ENCODE data around the gene SAA1.
"Not testable (repeated sequence)": the region's sequence is repeated elsewhere in the genome, so short reads cannot be mapped to it uniquely, and the experiment has no call there.

The SAA1 gene
- 0 reads per million in 2 donors for total RNA-seq

DNA sequence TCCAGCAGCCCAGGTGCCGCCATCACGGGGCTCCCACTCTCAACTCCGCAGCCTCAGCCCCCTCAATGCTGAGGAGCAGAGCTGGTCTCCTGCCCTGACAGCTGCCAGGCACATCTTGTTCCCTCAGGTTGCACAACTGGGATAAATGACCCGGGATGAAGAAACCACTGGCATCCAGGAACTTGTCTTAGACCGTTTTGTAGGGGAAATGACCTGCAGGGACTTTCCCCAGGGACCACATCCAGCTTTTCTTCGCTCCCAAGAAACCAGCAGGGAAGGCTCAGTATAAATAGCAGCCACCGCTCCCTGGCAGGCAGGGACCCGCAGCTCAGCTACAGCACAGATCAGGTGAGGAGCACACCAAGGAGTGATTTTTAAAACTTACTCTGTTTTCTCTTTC is at the start of gene SAA1:
Gene SAA1, plus strand, starts transcription at position 316 of the 400 bp plus-strand sequence. CDS start 624 bp downstream, outside the sequence.
- no peak for DNase-seq

DNA sequence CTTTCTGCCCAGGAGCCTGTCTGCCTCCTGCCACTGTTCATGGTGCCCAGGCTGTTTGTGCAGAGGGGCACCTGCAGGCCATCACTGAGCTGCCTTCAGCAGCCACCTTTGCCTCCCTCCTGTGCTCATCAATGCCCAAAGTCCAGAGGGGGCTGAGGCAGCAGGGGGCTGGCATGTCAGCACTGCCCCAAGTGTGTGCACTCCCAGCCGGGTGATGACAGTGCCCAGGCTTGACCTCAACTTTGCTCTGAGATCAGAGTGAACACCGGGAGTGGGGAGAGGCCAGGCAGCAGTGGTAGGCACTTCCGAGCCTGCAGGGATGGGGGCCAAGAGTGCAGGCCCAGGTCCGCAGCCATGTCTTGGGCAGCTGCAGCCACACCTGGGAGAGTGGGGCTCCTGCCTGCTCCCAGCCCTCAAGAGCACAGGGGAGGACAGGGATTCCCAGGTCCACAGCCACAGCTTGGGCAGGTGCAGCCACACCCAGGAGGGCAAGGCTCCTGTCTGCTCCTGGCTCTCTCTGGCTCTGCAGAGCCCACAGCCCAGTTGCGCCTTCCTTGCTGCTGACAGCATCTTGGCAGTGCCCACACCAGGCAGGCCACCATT is 44.7 kb upstream of the SAA1 start:
- no peak for DNase-seq

DNA sequence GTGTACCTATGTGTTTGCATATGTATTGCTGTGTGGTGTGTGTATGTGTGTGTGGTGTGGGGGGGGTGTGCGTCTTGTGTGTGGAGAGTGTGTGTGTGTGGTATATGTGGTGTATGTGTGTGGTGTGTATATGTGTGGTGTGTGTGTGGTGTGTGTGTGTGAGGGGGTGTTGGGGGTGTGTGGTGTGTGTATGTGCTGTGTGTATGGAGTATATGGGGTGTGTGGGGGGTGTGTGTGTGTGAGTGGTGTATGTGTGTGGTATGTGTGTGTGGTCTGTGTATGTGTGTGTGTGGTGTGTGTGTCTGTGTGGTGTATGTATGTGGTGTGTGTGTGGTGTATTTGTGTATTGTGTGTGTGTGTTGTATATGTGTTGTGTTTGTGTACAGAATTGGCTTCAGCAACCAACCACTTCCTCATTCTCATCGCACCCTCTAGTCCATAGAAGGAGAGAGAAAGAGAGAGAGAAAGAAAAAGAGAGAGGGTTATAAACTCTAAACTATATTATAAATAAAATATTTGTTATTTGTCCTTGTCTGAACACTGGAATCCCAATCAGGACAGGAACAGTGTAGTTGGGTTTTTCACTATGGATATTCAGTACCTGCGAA is 43.1 kb upstream of the SAA1 start:
- no peak for DNase-seq

DNA sequence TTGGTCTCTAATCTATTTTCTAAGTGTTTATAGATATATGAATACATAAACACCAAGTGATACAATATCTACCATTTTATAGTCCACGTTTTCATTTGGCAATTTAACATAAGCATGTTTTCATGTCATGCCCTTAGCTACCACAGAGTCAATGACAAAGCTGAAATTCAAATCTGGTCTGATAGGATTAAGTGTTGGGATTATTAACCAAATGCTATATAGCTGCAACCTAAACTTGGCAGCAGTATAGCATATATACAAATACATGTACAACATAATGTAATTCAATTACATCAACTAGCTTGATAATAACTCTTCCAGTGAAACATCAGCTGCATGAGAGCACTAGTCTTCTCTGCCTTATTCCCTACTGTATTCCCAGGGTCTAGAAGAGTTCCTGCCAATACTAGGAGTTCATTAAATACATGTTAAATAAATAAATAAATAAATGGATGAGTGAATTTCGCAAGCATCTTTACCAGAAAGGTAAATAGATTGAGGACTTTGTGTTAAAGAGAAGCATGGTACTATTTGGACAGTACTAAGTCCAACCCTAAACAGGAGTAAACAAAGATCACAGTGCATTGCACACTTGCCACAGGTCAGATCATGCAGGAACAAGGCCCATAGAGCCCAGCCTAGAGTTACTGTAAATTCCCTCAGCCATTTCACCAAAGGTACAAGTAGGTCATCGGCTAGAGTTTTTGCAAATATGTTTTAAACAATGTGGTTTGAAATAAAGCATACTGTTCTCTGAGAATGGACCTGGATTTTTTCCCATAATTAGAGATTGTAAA is 42.3 kb upstream of the SAA1 start:
- DNase-seq = no peak

DNA sequence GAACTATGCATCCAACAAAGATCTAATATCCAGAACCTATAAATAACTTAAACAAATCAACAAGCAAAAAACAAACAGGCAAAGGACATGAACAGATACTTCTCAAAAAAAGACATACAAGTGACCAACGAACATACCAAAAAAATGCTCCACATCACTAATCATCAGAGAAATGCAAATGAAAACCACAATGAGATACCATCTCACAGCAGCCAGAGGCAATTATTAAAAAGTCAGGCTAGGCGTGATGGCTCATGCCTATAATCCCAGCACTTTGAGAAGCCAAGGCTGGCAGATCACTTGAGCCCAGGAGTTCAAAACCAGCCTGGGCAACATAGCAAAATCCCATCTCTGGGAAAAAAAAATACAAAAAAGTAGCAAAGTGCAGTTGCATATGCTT is 40.2 kb upstream of the SAA1 start:
- no peak for DNase-seq

DNA sequence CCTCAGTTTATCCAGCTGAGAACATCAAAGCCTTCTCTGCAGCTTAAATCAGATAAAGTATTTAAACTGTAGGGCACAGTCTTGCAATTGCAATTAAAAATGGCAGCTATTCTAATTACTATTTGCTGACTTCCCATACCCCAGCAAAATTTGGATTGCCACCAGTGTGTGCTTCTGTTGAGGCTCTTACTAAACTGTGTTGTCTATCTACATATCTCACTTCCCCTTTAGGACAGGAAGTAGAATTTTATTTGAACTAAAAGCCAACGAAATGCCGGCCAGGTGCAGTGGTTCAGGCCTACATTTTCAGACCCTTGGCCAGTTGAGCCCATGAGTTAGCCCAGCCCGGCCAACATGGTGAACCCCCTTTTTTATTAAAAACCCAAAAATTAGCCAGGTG is 36.6 kb upstream of the SAA1 start:
- no peak for DNase-seq

DNA sequence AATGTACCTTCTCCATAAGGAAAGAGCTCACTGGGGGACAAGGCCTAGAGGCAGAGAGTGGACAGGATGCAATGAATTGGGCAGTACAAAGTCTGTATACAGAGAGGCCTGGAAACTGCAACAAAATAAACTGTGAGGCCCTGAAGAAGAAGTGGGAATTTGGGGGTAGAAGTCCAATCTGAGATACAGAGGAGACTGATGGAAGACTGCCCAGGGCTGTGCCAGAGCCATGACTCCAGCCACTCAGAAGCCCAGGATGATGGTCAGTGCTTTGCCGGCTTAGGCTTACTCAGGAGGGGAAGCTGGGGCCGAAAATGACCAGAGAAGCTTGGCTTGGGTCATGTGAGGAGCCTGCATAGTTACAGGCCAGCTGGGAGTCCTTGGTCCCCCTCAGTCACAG is 35.2 kb upstream of the SAA1 start:
- DNase-seq = no peak

DNA sequence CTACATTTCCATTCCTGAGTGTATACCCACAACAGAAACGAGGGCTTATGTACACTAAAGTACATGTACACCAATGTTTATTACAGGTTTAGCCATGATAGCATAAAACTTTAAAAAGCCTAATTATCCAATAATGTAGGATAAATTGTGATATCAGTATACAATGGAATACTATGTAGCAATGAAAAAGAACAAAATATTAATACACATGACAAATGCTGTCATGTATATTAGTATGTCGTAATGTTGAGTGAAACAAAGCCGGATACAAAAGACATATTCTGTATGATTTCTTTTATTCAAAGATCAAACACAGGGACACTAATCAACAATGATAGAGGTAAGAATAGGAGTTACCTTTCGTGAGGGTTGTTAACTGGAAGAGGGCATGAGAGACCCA is 32.2 kb upstream of the SAA1 start:
- DNase-seq = no peak

DNA sequence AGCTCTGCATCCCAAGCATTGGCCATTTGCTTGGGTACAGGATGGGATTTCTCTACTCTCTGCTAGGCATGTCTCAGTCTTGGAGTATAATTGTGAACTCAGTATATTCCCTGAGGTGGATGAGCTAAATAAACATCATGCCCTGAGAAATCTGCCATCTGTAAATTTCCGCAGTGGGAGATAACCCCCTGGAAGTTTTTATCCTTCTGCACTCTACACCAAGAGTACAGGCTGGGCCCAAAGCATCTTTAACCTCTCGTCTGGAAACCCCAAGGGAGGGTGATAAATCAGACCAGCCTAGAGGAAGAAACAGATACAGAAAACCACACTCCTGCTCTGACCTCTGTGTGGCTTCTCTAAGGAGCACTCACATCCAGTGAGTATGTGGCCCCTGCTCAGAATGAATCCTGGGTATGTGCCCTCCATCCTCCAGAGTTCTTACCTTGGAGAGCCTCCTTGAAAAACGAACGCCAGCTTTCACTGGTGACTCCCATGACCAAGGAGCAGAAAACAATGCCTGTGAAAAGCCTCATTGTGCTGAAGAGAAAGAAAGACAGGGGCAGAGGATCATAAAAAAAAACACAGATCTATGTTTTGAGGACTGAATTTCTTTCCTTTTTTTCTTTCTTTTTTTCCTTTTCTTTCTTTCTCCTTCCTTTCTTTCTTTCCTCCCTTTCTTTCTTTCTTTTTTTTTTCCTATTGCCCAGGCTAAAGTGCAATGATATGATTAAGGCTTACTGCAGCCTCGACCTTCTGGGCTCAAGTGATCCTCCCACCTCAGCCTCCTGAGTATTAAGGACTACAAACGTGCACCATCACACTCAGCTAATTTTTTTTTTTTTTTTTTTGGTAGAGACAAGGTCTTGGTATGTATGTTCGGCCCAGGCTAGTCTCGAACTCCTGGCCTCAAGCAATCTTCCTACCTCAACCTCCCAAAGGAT is 30.4 kb upstream of the SAA1 start:
- no peak for DNase-seq

DNA sequence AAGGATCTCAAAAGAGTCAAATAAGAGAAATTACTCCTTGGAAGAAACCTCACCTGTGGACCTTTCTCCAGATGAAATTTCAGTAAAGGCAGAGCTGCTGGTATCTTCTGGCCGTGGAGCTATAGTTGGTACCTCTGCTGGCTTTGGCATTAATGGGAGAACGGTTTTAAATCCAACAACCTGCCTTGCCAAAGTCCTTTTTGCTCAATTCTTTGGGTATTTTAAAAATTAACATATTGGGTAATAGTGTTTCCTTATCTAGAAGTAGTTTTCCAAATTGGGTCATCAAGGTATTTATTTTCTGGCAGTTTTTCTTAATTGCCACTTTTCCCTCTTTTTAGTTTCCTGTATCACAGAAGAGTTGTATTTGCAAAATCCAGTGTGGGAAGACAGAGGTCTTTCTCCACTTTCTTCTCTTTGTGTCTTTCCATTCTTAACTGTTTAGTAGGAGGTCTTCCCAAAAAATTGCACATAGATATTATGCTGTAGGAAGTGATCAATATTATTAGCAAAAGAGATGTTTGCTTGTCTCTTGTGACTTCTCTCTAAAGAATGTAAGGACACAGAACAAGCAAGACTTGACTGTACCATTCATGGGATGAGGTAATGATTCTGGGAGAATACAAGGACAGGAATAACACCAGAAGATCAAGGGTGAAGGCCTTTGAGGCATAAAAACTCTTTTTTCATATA is 29.3 kb upstream of the SAA1 start, which contains the start of gene SAA4:
Gene SAA4, minus strand, starts transcription at position 139 of the 693 bp plus-strand sequence. CDS start 876 bp downstream, outside the sequence.
- no peak for DNase-seq

DNA sequence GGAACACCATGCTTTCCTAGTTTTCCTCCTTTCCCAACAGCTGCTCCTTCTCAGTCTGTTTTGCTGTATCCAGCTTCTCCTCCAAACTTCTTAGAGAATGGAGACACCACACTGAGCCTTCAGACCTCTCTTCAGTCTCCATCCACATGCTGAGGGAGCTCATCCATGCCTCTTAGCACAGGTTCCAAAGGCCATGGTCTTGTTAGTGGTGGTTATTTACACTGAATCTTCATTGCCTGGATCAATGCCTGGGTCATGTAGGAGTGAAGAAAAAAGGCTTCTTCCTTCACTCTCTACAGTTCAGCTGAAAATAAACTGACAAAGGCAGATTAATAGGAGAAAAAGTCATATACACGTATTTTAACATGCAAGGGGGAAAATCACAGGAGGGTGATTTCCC is 26.4 kb upstream of the SAA1 start:
- DNase-seq = no peak

DNA sequence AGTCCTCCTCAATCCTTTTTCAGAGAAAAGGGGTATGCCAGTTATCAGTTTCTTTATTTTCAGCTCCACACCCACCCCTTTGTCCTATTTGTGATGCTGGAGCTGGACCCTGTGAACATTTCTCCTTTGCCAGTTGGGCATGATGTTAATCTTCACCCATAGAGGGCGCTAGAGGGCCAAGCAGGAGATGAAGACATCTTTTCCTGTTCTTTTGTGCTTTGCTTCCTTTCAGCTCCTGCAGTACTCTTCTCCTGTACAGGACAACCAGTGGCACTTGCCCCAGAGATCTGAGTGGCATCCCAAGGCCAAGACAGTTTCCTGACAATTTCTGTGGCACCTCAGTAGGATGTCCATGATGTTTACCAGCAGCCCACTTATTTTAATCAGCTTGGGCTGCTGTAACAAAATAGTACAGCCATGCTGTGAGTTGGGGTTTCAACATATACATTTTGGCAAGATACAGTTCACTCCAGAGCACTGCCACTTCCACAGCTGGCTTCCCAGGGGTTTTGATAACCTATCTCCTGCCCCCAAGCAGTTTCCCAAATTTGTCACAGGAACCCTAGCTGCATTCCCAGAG is 22.2 kb upstream of the SAA1 start:
- no peak for DNase-seq

DNA sequence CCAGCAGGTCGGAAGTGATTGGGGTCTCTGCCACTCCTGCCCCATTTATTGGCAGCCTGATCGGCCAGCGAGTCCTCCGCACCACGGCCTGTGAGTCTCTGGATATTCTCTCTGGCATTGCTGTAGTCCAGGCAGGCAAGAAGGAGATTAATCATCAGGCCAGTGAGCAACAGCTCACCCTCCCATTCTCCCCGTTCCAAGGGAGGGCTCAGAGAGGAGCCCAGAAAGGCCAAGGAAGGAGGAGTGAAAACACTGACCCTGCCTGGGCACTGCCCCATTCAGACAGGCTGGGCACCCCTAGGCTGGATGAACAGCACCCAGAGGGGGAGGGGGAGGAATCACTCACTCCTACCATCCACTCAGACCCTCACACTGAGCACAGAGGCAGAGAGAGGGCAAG is 20.7 kb upstream of the SAA1 start:
- no peak for DNase-seq

DNA sequence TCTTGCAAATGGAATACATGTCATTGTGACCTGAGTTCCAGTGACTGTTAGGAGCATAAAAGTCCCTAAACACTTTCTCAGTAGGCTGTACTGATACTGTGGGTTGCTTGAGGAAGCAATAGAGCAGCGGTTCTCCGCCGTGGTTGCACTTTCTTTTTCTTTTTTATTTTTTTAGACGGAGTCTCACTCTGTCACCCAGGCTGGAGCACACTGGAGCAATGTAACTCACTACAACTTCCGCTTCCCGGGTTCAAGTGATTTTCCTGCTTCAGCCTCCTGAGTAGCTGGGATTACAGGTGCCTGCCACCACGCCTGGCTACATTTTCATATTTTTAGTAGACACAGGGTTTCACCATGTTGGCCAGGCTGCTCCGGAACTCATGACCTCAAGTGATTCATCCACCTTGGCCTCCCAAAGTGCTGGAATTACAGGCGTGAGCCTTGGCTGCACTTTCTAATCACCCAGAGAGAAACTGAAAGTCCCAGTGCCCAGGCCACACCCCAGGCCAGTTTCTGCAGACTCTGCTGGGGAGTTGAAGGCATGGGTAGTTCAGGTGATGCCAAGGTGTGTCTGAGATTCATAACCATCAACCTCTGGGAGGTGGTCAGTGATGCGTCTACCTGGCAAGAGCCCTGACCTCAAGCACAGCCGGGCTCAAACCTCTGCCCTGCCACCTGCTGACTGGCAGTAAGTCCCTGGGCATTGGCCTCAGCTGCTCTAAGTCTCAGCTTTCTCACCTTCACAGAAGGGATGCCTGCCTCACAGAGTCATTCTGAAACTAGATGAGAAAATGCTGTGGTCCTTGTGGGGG is 19.5 kb upstream of the SAA1 start:
- DNase-seq = not testable (repeated sequence)

DNA sequence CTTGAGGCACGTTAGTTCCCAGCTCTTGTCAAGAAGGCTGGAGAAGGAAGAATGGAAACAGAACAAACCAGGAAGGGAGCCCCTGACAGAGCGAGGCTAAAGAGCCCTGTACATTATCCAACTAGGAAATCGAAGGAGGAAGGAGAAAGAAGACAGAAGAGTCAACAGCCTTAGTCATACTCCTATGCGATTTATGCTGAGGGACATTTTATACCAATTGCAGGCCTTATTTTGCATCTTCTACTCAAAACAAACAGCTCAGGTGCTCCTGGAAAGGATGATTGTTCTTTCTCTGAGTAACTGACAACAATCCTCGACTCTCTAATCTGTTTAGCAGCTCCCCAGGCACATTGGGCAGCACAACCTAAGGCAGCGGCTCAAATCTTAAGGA is 18.9 kb upstream of the SAA1 start:
- DNase-seq = not testable (repeated sequence)

DNA sequence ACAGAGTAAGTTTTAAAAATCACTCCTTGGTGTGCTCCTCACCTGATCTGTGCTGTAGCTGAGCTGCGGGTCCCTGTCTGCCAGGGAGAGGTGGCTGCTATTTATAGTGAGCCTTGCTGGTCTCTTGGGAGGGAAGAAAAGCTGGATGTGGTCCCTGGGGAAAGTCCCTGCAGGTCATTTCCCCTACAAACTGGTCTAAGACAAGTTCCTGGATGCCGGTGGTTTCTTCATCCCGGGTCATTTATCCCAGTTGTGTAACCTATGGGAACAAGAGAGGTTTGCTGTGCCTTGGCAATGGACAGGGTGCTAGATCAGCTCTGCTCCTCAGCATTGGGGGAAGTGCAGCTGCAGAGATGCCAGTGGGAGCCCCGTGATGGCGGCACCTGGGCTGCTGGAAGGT is 17.5 kb upstream of the SAA1 start, which contains the start of gene SAA2:
Gene SAA2, minus strand, starts transcription at position 108 of the 400 bp plus-strand sequence. CDS start 657 bp downstream, outside the sequence.
- DNase-seq = no peak

DNA sequence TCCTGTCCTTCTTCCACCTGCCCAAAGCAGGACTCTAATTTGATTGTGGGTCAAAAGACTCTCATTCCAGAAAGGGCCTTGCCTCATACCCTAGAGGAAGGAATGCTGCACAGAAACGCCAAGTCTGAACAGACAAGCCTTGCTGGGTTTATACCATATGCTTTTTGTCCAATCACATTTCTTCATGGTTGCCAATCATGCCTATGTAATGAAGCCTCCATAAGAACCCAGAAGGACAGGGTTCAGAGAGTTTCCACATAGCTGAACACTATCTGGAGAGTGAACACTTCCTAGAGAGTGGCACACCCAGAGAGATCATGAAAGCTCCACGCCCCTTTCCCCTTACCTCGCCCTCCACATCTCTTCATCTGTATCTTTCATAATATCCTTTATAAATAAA is 12.8 kb upstream of the SAA1 start:
- DNase-seq = no peak

DNA sequence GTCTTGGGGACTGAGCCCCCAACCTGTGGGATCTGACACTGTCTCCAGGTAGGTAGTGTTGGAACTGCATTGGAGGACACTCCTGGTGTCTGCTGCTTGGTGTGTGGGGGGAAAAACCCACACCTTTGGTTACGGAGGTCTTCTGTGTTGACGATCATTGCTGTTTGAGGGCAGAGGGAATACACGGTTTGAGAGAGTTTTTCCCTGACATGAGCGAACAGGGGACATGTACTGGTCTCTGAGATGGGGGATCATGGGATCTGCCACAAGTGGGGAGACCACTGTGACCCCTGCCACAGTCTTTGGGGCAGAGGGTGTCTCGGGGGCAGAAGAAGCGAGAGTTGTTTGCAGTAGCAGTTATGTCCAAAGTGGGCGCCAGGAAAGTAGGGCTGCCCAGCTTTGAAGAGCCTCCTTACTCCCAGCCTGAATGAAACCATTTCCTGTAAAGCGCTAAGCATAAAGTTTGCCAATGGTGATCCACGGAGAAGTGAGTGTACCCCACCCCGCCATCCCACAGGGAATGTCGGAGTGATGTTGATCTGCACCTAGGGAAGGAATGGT is 12.2 kb upstream of the SAA1 start:
- DNase-seq = no peak

DNA sequence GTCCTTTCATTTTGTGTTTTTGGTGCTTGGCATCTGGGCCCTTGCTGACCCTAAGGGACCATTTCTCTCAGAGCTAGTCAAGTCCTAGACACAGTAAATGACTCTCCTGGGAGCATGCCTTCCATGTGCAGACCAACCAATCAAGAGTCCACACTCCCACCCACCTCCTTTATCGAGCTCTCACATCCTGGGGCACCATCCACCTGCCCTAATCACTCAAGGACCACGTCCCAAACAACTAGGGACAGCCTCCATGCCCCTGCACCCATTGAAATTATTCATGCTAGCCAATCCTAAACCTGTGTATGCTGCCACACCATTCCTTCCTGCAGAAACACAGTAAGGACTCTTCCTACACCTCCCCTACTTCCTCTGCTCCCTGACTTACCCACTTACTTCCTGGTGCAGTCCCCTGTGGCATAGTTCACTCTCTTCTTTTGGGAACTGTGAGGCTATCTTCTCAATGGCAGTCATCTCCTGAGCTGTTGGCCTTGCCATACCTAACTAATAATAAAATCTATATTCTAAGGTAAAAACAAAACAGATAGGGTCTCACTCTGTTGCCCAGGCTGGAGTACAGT is 11.2 kb upstream of the SAA1 start:
- no peak for DNase-seq

DNA sequence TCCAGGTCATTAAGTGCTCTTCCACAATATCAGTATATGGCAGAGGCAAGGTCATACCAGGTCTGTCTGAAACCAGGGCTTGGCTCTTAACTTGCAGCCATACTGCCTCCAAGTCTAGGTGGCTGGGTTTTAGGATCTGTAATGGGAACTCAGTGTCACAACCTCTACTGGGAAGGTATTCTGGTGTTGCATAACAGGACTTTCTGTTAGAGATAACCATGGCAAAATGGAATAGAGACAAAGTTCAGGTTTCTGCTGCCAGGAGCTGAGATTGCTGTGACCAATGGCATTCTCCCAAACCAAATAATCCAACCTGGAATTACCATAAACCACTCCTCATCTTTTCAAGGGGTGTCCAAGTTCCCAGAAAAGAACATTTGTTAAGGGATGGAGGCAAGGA is 6.8 kb upstream of the SAA1 start:
- DNase-seq = no peak
